NCI-H2171 treated with DMSO at 0.1 percent for 48 hours (cell line): ENCODE data around the gene CTNS.

Source experiments
- DNase-seq: peaks from one replicate; lab custom pipeline; 2025; lab: John Stamatoyannopoulos, UW

Gene CTNS

GRCh38 chr17:3659541-3660111, 23.1 kb downstream of the CTNS start:
- no peak for DNase-seq

GRCh38 chr17:3660311-3660891, 23.8 kb downstream of the CTNS start:
- DNase-seq, result no peak

- no peak for DNase-seq
Observed at GRCh38 chr17:3663102-3664011, 26.8 kb downstream of the CTNS start.

- no peak for DNase-seq
Observed at GRCh38 chr17:3665834-3666233, 29.3 kb downstream of the CTNS start.

GRCh38 chr17:3666516-3666915, 30.0 kb downstream of the CTNS start:
- no peak for DNase-seq

- DNase-seq, result peak; percentile 48
Observed at GRCh38 chr17:3667366-3668278, 31.1 kb downstream of the CTNS start.

GRCh38 chr17:3668279-3669084, 31.9 kb downstream of the CTNS start, which contains the start of the genes EMC6 and TAX1BP3:
Gene EMC6 (plus strand): TSS chr17:3668812. CDS start chr17:3669147, 335 bp downstream.
Gene TAX1BP3 (minus strand): TSS chr17:3668578. CDS start chr17:3668526, 52 bp downstream.
- DNase-seq, result peak; percentile 97

GRCh38 chr17:3669085-3669347, 32.5 kb downstream of the CTNS start:
- no peak for DNase-seq

GRCh38 chr17:3669548-3669947, 33.0 kb downstream of the CTNS start:
- no peak for DNase-seq

- no peak for DNase-seq
Observed at GRCh38 chr17:3672571-3672970, 36.0 kb downstream of the CTNS start.

GRCh38 chr17:3675886-3676285, 39.3 kb downstream of the CTNS start:
- DNase-seq, result no peak

- no peak for DNase-seq
Observed at GRCh38 chr17:3678095-3678820, 41.7 kb downstream of the CTNS start.

- no peak for DNase-seq
Observed at GRCh38 chr17:3678821-3679530, 42.4 kb downstream of the CTNS start.

- DNase-seq, result no peak
Observed at GRCh38 chr17:3679531-3680126, 43.1 kb downstream of the CTNS start.

GRCh38 chr17:3681057-3681456, 44.5 kb downstream of the CTNS start:
- no peak for DNase-seq

GRCh38 chr17:3681565-3681964, 45.0 kb downstream of the CTNS start:
- DNase-seq, result no peak

GRCh38 chr17:3682033-3682432, 45.5 kb downstream of the CTNS start:
- no peak for DNase-seq

- no peak for DNase-seq
Observed at GRCh38 chr17:3683054-3683511, 46.5 kb downstream of the CTNS start.

GRCh38 chr17:3685174-3685573, 48.6 kb downstream of the CTNS start:
- peak; percentile 72 for DNase-seq
